ENCODE results near the gene CASR.

Gene CASR

DNA sequence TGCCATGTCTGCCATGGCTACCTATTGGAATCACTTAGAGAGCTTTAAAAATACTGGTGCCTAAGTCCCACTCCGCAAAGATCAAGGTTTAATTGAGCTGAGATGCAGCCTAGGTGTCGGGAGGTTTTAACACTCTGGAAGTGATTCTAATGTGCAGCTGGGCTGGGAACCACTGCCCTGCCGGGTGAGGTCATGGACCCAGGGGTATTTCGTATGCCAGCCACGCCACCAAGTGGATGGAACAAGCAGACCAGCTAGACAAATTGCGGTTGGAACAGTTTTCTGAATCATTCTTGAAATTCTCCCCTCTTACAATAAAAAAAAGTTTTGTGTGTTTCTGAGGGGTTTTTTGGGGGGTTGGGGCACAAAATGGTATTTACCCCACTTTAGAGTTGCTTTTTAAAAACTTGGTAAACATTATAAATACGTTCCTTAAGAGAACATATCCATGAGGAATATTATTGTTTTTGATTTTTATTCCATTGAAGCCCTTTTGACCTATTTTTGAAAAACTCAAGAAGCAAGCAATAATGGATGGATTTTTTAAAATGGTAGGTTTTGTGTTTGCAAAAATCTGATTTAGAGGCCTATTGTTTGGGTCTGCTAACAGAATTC, 75.4 kb downstream of the CASR start:
- DNase-seq (ENCODE audit: low spot score): peak; percentile 56

DNA sequence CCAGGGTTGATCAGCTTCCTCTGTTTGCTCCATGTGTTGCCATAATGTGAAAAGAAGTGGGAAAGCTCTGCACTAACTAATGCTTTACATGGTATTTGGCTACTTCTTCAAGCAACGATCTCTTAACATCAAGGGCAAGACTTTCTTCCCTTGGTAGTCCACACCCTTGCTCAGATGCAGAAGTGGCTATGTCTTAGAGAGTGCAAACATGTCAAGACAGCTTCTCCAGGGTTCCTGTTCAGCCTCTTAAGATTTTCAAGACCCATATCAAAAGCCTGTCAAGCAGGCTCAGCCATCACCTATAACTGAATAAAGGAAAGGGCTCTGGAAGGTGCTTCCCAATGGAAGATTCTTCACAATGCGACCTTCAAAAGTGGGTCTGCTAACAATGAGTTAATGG, 76.7 kb downstream of the CASR start:
- DNase-seq (ENCODE audit: low spot score): no peak

DNA sequence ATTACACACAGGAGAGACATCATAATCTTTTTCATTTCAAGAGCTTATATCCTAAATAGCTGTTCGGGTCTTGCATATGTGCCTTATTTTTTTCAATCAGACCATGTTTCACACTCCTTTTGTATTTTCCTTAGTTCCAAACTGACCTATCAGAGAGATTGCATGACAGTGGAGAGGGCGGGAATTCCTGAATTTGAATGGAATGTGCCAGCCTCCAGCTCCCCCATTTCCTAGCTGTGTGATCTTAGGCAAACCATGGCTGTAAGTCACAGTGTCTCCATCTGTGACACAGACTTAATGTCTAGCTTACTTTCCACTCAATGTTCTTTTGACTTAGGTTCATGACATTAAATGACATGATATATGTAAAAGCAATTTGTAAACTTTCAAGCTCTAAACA, 79.6 kb downstream of the CASR start:
- no peak for DNase-seq (ENCODE audit: low spot score)

GRCh38 chr3:122263974-122264588, 80.6 kb downstream of the CASR start:
- DNase-seq (ENCODE audit: low spot score): no peak

DNA sequence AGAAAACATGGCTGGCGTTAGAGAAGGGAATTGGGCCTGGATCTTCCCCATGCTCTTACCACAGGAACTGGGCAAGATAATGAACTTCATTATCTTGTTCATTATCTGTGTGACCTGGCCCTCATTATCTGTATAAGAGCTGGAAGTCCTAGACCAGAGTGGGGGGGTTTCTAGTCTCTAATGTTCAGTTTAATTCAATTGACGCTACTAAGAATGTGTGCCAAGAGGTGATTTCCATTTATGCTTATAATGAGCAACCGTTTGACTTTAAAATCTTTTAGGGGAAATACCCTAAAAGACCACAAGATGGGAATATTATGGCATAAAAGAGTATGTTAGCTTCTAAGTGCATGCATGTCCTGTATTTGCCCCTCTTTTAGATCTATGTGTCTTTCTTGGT, 82.5 kb downstream of the CASR start:
- DNase-seq (ENCODE audit: low spot score): no peak

DNA sequence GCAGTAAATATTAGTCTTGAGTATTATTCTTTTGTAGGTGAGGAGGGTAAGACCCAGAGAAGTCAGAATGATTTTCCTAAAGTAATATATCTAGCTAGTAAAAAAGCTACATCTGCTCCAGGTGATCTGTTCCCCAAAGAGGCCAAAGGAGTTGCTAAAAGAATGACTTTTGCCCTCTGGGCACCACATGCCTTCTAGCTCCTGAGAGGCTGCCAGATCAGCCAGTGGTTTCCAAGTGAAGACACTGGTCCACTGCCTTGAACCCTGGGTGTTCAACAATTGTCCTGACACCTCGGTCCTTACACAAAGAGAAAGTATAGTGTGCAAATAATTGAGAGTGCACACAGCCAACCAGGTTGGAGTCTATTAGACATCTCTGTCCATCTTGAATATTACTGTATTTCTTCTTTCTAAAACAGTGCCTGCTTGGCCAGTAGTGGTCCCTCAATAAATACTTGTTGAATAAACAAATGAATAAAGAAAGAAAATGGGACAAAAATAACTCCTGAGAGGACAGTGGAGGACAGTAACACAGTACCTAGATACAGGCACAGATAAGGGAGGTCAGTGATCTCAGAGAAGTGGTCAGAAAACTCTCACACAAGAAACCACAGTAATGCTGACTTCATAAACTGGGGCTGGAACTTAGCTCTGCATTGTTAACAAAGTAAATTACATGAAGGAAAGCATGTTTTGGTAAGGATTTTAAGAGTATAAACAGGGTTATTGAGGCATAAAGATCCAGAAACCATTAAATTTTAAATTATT, 85.0 kb downstream of the CASR start:
- DNase-seq (ENCODE audit: low spot score): no peak

DNA sequence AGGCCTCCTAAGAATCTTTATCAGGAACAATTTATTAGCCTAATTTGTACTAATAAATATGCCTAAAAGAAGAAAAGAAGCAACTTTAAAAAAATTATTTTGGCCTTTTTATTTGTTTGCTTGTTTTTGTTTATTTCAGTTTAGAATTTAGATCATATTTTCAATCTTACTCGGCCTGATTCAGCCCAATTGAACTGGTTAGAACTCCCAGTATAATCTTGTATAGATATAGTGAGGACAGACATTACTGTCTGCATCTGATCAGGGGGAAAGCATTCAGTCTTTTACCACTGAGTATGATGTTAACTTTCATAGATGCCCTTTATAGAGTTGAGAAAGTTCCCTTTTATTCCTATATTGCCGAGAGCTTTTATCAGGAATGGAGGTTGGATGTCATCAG, 85.6 kb downstream of the CASR start:
- no peak for DNase-seq (ENCODE audit: low spot score)

DNA sequence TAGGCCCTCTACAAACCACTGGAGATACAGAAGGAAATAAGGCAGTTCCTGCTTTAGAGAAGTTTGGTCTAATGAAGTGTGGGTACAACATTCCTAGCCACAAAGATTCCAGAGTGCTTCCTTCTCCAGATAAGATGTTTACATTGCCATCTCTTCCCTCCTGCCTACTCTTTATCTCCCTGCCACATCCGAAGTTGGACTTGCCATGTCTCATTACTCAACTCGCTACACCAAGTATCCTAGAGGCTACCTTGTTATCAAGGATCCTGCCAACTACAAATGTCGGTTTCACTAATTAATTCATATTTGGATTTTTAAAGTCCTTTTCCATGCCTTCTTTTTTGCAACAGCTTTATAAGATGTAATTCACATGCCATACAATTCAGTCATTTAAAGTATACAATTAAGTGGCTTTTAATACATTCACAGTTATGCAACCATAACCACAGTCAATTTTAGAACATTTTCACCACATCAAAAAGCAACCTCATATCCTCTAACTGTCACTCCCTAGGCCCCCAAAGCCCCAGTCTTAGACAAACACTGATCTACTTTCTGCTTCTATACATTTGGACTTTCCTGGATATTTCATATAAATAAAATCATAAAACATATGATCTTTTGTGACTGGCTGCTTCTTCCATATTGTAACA, 87.9 kb downstream of the CASR start:
- DNase-seq (ENCODE audit: low spot score): no peak

DNA sequence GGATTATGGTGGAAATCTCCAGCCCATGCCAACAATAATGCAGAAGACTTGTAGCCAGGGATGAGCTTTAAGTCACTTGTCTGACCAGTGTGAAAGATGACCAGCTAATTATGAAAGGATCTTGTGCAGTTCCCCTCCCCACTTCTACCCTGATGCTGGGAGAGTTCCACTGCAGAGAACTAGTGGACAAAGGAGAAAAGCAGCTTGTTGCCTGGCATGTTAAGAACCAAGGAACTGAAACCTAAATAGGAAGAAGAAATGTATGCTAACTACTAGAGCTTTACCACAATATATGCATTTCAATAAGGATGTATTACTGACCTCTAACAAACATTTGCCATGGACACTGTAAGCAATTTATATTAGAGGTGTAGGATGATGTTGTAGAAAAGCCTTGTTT, 89.4 kb downstream of the CASR start:
- no peak for DNase-seq (ENCODE audit: low spot score)

- DNase-seq (ENCODE audit: low spot score): no peak
Measured at GRCh38 chr3:122273498-122273897, 90.0 kb downstream of the CASR start.

DNA sequence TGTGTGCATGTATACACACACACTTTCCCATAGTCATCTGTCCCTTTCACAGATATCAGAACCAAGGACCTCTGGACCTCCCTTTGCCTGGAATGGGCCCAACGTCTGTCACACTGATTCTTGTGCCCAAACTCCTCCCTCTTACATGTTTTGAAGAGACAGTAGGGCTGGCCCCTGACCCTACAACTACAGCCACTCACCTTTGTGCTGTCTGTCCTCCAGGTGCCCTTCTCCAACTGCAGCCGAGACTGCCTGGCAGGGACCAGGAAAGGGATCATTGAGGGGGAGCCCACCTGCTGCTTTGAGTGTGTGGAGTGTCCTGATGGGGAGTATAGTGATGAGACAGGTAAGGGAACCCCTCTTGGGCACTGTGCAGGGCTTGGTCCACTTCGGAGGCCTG, 98.4 kb downstream of the CASR start:
- no peak for DNase-seq (ENCODE audit: low spot score)

DNA sequence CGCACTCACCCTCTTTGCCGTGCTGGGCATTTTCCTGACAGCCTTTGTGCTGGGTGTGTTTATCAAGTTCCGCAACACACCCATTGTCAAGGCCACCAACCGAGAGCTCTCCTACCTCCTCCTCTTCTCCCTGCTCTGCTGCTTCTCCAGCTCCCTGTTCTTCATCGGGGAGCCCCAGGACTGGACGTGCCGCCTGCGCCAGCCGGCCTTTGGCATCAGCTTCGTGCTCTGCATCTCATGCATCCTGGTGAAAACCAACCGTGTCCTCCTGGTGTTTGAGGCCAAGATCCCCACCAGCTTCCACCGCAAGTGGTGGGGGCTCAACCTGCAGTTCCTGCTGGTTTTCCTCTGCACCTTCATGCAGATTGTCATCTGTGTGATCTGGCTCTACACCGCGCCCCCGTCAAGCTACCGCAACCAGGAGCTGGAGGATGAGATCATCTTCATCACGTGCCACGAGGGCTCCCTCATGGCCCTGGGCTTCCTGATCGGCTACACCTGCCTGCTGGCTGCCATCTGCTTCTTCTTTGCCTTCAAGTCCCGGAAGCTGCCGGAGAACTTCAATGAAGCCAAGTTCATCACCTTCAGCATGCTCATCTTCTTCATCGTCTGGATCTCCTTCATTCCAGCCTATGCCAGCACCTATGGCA, 100.5 kb downstream of the CASR start:
- no peak for DNase-seq (ENCODE audit: low spot score)

- DNase-seq (ENCODE audit: low spot score): no peak
Measured at GRCh38 chr3:122284486-122284885, 101.0 kb downstream of the CASR start.

DNA sequence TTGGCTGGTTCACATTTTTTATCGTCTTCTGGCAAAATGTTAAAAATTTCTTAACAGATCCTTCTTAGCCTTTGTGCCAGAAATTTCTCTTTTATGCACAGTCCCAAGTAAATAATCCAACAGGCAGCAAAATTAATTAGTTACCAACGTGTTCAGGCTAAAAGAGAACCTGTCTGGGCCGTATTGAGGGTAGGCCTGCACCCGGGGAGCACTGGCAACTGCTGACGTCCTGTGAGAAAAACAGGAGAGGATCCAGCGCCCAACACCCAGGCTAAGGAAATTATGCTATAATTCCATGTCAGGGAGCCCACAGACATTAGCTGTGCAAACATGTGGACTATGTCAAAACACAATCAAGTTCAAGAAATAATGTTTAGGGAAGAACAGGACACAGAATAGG, 110.9 kb downstream of the CASR start:
- DNase-seq (ENCODE audit: low spot score): no peak

- no peak for DNase-seq (ENCODE audit: low spot score)
Measured at GRCh38 chr3:122295266-122296062, 112.0 kb downstream of the CASR start.

DNA sequence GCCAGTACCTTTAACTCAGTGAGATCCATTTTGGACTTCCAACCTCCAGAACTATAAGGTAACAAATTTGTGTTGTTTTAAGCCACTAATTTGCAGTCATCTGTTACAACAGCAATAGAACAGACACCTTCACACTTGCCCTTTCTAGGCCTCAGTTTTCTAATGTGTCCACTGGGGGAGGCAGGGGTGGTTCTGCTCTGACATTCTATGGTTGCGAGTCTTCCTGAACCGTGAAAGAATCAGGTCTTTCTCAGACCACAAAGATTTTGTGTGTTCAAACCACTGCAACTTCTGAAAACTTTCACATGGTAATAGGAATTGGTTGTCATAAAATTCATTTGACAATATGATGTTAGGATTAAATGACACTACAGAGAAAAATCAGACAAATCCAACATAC, 114.8 kb downstream of the CASR start:
- DNase-seq (ENCODE audit: low spot score): no peak

GRCh38 chr3:122299215-122299614, 115.7 kb downstream of the CASR start:
- no peak for DNase-seq (ENCODE audit: low spot score)

DNA sequence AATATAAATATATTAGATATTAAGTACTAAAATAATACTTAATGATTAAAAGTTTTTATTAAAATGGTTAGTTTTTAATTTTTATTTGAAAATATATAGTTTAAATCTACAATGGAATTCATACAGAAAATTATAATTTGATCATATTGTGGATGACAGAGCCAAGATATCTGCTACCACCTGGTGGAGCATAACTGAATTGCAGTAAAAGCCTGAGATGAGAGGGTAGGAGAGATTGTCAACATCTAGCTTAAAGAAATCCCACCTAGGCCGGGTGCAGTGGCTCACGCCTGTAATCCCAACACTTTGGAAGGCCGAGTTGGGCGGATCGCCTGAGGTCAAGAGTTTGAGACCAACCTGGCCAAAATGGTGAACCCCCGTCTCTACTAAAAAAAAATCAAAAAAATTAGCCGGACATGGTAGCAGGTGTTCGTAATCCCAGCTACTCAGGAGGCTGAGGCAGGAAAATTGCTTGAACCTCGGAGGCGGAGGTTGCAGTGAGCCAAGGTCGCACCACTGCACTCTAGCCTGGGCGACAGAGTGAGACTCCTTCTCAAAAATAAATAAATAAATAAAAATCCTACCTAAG, 116.5 kb downstream of the CASR start:
- DNase-seq (ENCODE audit: low spot score): no peak

DNA sequence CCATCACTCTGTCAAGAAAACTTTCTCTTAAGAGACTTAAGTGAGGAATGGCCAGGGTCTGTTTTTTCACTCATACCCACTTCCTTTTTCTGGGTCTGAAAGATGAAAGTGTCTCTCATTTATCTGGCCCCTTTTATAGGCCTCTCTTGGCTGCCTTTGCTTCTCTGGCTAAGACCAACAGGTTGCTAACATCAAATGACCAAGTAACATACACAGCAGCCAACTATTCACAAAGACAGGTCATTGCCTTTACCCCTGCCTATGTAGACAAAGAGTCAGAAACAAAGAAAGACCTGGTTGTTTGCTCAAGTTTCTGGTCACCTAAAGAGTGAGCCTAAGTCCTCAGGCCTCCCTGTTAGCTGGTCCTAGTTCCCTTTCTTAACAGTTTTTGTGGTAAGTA, 117.6 kb downstream of the CASR start:
- DNase-seq (ENCODE audit: low spot score): no peak

GRCh38 chr3:122305818-122306621, 122.6 kb downstream of the CASR start:
- DNase-seq (ENCODE audit: low spot score): no peak

DNA sequence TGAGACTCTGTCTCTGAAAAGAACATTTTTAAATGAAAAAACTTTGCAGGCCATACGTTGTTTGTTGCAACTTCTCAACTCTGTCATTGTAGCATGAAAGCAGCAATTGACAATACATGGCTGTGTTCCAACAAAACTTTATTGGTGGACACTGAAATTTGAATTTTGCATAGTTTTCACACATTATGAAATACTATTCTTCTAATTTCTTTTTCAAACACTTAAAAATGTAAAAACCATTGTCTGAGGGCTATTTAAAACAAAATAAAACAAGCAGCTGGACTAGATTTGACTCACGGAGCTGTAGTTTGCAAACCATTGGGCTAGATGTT, 123.1 kb downstream of the CASR start:
- no peak for DNase-seq (ENCODE audit: low spot score)
